Activated CD8-positive, alpha-beta memory T cell treated with anti-CD3 and anti-CD28 coated beads, Interleukin-2, amount 50 U/mL, for 4 hours (primary cell): ENCODE data around the gene EGLN3.

Experiments used
- DNase-seq: peaks from one replicate; pipeline ENCODE4 v3.0.0-alpha.2; 2020

Gene EGLN3

GRCh38 chr14:33909380-33910084 is 41.3 kb downstream of the EGLN3 start:
- no peak for DNase-seq

- DNase-seq = no peak
Measured at GRCh38 chr14:33908540-33909223, 42.2 kb downstream of the EGLN3 start.

- DNase-seq = no peak
Measured at GRCh38 chr14:33906968-33907367, 43.9 kb downstream of the EGLN3 start.

GRCh38 chr14:33904609-33905008 is 46.3 kb downstream of the EGLN3 start:
- no peak for DNase-seq

GRCh38 chr14:33903369-33903768 is 47.5 kb downstream of the EGLN3 start:
- DNase-seq = no peak

- DNase-seq = no peak
Measured at GRCh38 chr14:33902363-33902762, 48.5 kb downstream of the EGLN3 start.

- DNase-seq = no peak
Measured at GRCh38 chr14:33901426-33902155, 49.3 kb downstream of the EGLN3 start.

- no peak for DNase-seq
Measured at GRCh38 chr14:33900706-33901105, 50.2 kb downstream of the EGLN3 start.

GRCh38 chr14:33899723-33900341 is 51.0 kb downstream of the EGLN3 start:
- no peak for DNase-seq

GRCh38 chr14:33897878-33898535 is 52.9 kb downstream of the EGLN3 start:
- no peak for DNase-seq

GRCh38 chr14:33897382-33897781 is 53.5 kb downstream of the EGLN3 start:
- DNase-seq = no peak

- no peak for DNase-seq
Measured at GRCh38 chr14:33894339-33894738, 56.5 kb downstream of the EGLN3 start.

- DNase-seq = no peak
Measured at GRCh38 chr14:33891700-33892099, 59.2 kb downstream of the EGLN3 start.

- no peak for DNase-seq
Measured at GRCh38 chr14:33884916-33885315, 66.0 kb downstream of the EGLN3 start.

- DNase-seq = no peak
Measured at GRCh38 chr14:33880330-33880729, 70.5 kb downstream of the EGLN3 start.

GRCh38 chr14:33879684-33880286 is 71.1 kb downstream of the EGLN3 start:
- DNase-seq = no peak

- DNase-seq = no peak
Measured at GRCh38 chr14:33876274-33876673, 74.6 kb downstream of the EGLN3 start.
